ENCODE measurements around the gene PLAGL2. TPM values are rescaled to one million over a fixed set of nuclear protein-coding genes. Genes with fewer than 3 reads are reported as not detected.

Gene PLAGL2
- total RNA-seq, 1 experiment from 2014 or later = 96.1 TPM

GRCh38 chr20:32206760-32207625 lies 550 bp downstream of the PLAGL2 start:
- intact Hi-C loops (cut with micrococcal nuclease; ENCODE audit: unreplicated experiment) = loop anchor here (1.0 to 5.0 kb wide), 4 partner anchors 21 to 150 kb away; no protein-coding TSS in a partner anchor
- Histone ChIP-seq H3K4me3 (ENCODE audit: low read depth, low read length) (peak overlapping the region; percentile 72), H3K9me3 (no peaks in the 10 kb centered on the region), H3K27me3 (replicated peaks; ENCODE audit: control insufficient read depth, insufficient read depth, low read length) (no peaks in the 10 kb centered on the region), H3K36me3 (ENCODE audit: control insufficient read depth, insufficient read depth, low read length) (peaks cover 8% of the 10 kb centered on the region; the same call in 1 of the 2 replicates), H3K4me1 (peaks cover 46% of the 10 kb centered on the region)
- H3K27me3 Mint-ChIP-seq (ENCODE audit: insufficient read depth, unreplicated experiment) = no peaks in the 10 kb centered on the region
- BruUV-seq (replicated peaks) = no TSS peak
- ChIA-PET POLR2A (interaction anchor here (0.8 kb wide), 1 partner anchor 20 kb away, joined by 4 read pairs; no protein-coding TSS in a partner anchor), CTCF (no interaction called here)
- H3K4me3 Mint-ChIP-seq (ENCODE audit: unreplicated experiment) = peak overlapping the region; percentile 92
- peaks cover 73% of the 10 kb centered on the region for H3K4me1 Mint-ChIP-seq (ENCODE audit: low read depth, unreplicated experiment)
- no peak for DNase-seq
- H3K36me3 Mint-ChIP-seq (ENCODE audit: insufficient read depth, unreplicated experiment) = peaks cover 86% of the 10 kb centered on the region
- no peak for TF ChIP-seq CTCF (IDR thresholded peaks at IDR 0.05; ENCODE audit: insufficient read depth in 1 of 2, low read depth in 1 of 2, low read length in 1 of 2, severe bottlenecking in 1 of 2, unreplicated experiment in 1 of 2)
- peak overlapping the region; percentile 89 for H3K27ac Mint-ChIP-seq (ENCODE audit: unreplicated experiment)
- H3K9me3 Mint-ChIP-seq (ENCODE audit: unreplicated experiment) = no peaks in the 10 kb centered on the region

- intact Hi-C loops (cut with micrococcal nuclease; ENCODE audit: unreplicated experiment) = loop anchor here (2.0 to 5.0 kb wide), 3 partner anchors 51 to 121 kb away; no protein-coding TSS in a partner anchor
These were observed 1.4 kb downstream of the PLAGL2 start for GRCh38 chr20:32205843-32206759.

More at GRCh38 chr20:32205843-32206759, 1.4 kb downstream of the PLAGL2 start:
- Mint-ChIP-seq H3K4me1 (ENCODE audit: low read depth, unreplicated experiment) (peaks cover 64% of the 10 kb centered on the region), H3K27me3 (ENCODE audit: insufficient read depth, unreplicated experiment) (no peaks in the 10 kb centered on the region), H3K4me3 (ENCODE audit: unreplicated experiment) (peak overlapping the region; percentile 92), H3K9me3 (ENCODE audit: unreplicated experiment) (no peaks in the 10 kb centered on the region), H3K27ac (ENCODE audit: unreplicated experiment) (peak overlapping the region; percentile 89), H3K36me3 (ENCODE audit: insufficient read depth, unreplicated experiment) (peaks cover 86% of the 10 kb centered on the region)
- no TSS peak for BruUV-seq (replicated peaks)
- TF ChIP-seq CTCF (IDR thresholded peaks at IDR 0.05; ENCODE audit: insufficient read depth in 1 of 2, low read depth in 1 of 2, low read length in 1 of 2, severe bottlenecking in 1 of 2, unreplicated experiment in 1 of 2) = no peak
- H3K9me3 ChIP-seq = no peaks in the 10 kb centered on the region
- no peaks in the 10 kb centered on the region for H3K27me3 ChIP-seq (replicated peaks; ENCODE audit: control insufficient read depth, insufficient read depth, low read length)
- H3K4me3 ChIP-seq (ENCODE audit: low read depth, low read length) = peak overlapping the region; percentile 72
- peaks cover 8% of the 10 kb centered on the region; the same call in 1 of the 2 replicates for H3K36me3 ChIP-seq (ENCODE audit: control insufficient read depth, insufficient read depth, low read length)
- H3K4me1 ChIP-seq = peaks cover 46% of the 10 kb centered on the region
- ChIA-PET POLR2A (interaction anchor here (0.5 to 0.8 kb wide), 2 partner anchors 21 to 188 kb away, joined by 3 to 4 read pairs; no protein-coding TSS in a partner anchor), CTCF (no interaction called here)
- DNase-seq = no peak
